SHP77 (cell line): ENCODE measurements around the gene SF3A1.

Experiments
- DNase-seq, 2 experiments: peaks; one replicate each; lab custom pipeline; 2025; lab: John Stamatoyannopoulos, UW

SF3A1 gene

GRCh38 chr22:30325065-30325720 lies 31.5 kb downstream of the SF3A1 start:
- DNase-seq, result no peak

- DNase-seq, result no peak
Observed at GRCh38 chr22:30324014-30324730, 32.5 kb downstream of the SF3A1 start.

- DNase-seq, result no peak
Observed at GRCh38 chr22:30323246-30323645, 33.4 kb downstream of the SF3A1 start.

GRCh38 chr22:30321461-30321860 lies 35.2 kb downstream of the SF3A1 start:
- no peak for DNase-seq

- DNase-seq, result no peak
Observed at GRCh38 chr22:30320021-30320556, 36.6 kb downstream of the SF3A1 start.

- no peak for DNase-seq
Observed at GRCh38 chr22:30318799-30319419, 37.8 kb downstream of the SF3A1 start.

- no peak for DNase-seq
Observed at GRCh38 chr22:30317778-30318177, 38.9 kb downstream of the SF3A1 start.

- no peak for DNase-seq
Observed at GRCh38 chr22:30315962-30316576, 40.6 kb downstream of the SF3A1 start.

GRCh38 chr22:30314915-30315314 lies 41.8 kb downstream of the SF3A1 start:
- DNase-seq, result no peak

- no peak for DNase-seq
Observed at GRCh38 chr22:30313527-30314363, 42.9 kb downstream of the SF3A1 start.

- no peak for DNase-seq
Observed at GRCh38 chr22:30312053-30312452, 44.6 kb downstream of the SF3A1 start.

GRCh38 chr22:30310881-30311771 lies 45.6 kb downstream of the SF3A1 start:
- no peak for DNase-seq

GRCh38 chr22:30309951-30310741 lies 46.5 kb downstream of the SF3A1 start:
- no peak for DNase-seq

- DNase-seq, result no peak
Observed at GRCh38 chr22:30308518-30309230, 48.0 kb downstream of the SF3A1 start.

- no peak for DNase-seq
Observed at GRCh38 chr22:30308093-30308492, 48.6 kb downstream of the SF3A1 start.

GRCh38 chr22:30307041-30307574 lies 49.6 kb downstream of the SF3A1 start:
- no peak for DNase-seq

GRCh38 chr22:30306627-30307011 lies 50.1 kb downstream of the SF3A1 start:
- no peak for DNase-seq

- DNase-seq, result no peak
Observed at GRCh38 chr22:30305906-30306626, 50.6 kb downstream of the SF3A1 start.
